H1 (cell line): ENCODE data around the gene KREMEN1. TPM values are rescaled to one million over a fixed set of nuclear protein-coding genes. Genes with fewer than 3 reads are reported as not detected.

Source experiments
- CTCF ChIA-PET: fragments of 300-600 bp; sonication (Branson Sonifier 250); formaldehyde crosslinking; loops from one replicate; lab custom pipeline; 2021; ENCODE audit not compliant: partially characterized antibody; lab: Charles Lee
- POLR2A ChIA-PET: fragments of 300-600 bp; sonication (Branson Sonifier 250); formaldehyde crosslinking; loops from one replicate; lab custom pipeline; 2021; ENCODE audit warnings: inconsistent platforms; ENCODE audit not compliant: partially characterized antibody; lab: Charles Lee
- DNase-seq, 2 experiments: peaks; one replicate each; pipeline versions ENCODE4 v3.0.0 to v3.0.0-alpha.2; 2010 to 2022; ENCODE audit warnings: low spot score in 2 of 2, low read depth in 1 of 2, mixed read lengths in 1 of 2
- FAIRE-seq: peaks from 2 replicates; lab custom pipeline; 2011; peaks lifted over from hg19 to GRCh38; lab: Jason Lieb, UNC
- H2AFZ ChIP-seq: 2 replicates; pipeline ENCODE4 v1.8.1; 2012; ENCODE audit warnings: low read length, inconsistent platforms
- H2AK5ac ChIP-seq: 2 replicates; pipeline ENCODE4 v1.6.1; 2013; ENCODE audit warnings: low read depth, low read length
- H2BK120ac ChIP-seq: replicated peaks from 2 replicates; pipeline ENCODE3; 2013; ENCODE audit warnings: low read depth, low read length, inconsistent platforms
- H2BK12ac ChIP-seq: 2 replicates; pipeline ENCODE4 v1.6.1; 2013; ENCODE audit warnings: low read depth, low read length
- H2BK15ac ChIP-seq: 2 replicates; pipeline ENCODE4 v1.6.1; 2013; ENCODE audit warnings: low read length
- H2BK20ac ChIP-seq: 2 replicates; pipeline ENCODE4 v1.6.1; 2013; ENCODE audit warnings: low read length
- H2BK5ac ChIP-seq: 2 replicates; pipeline ENCODE4 v1.6.1; 2013; ENCODE audit warnings: low read depth, low read length
- H3K14ac ChIP-seq: 2 replicates; pipeline ENCODE4 v1.6.1; 2013; ENCODE audit warnings: inconsistent platforms; ENCODE audit not compliant: insufficient read length
- H3K18ac ChIP-seq: 2 replicates; pipeline ENCODE4 v1.6.1; 2013; ENCODE audit warnings: low read length; ENCODE audit errors: extremely low read depth
- H3K23ac ChIP-seq: 2 replicates; pipeline ENCODE4 v1.6.1; 2013; ENCODE audit warnings: inconsistent platforms; ENCODE audit not compliant: insufficient read length
- H3K23me2 ChIP-seq: 2 replicates; pipeline ENCODE4 v1.6.1; 2013; ENCODE audit warnings: low read depth, low read length
- H3K27ac ChIP-seq: 2 replicates; pipeline ENCODE4 v1.6.1; 2011; ENCODE audit warnings: low read depth, low read length, inconsistent platforms
- H3K27me3 ChIP-seq, 4 experiments: replicated peaks in 1 of 4; 1 replicate in 1 of 4; 2 replicates in 3 of 4; pipeline versions ENCODE4 v1.6.1 to v1.8.1; 2011 to 2013; ENCODE audit warnings: low read length in 3 of 4, mild to moderate bottlenecking in 3 of 4, inconsistent platforms in 2 of 4, mixed read lengths in 2 of 4, moderate library complexity in 1 of 4; ENCODE audit not compliant: control insufficient read depth in 3 of 4, insufficient read depth in 3 of 4; ENCODE audit errors: extremely low read depth in 1 of 4
- H3K36me3 ChIP-seq, 4 experiments: 2 replicates each; pipeline versions ENCODE4 v1.6.1 to v1.8.1; 2011 to 2013; ENCODE audit warnings: mild to moderate bottlenecking in 4 of 4, low read length in 3 of 4, moderate library complexity in 2 of 4, control low read depth in 1 of 4, inconsistent platforms in 1 of 4; ENCODE audit not compliant: insufficient read depth in 4 of 4, control insufficient read depth in 2 of 4
- H3K4ac ChIP-seq: replicated peaks from 2 replicates; pipeline ENCODE3; 2013; ENCODE audit warnings: low read length, low read depth, mixed read lengths, inconsistent platforms; ENCODE audit not compliant: insufficient read length
- H3K4me1 ChIP-seq, 4 experiments: replicated peaks in 1 of 4; 1 replicate in 1 of 4; 2 replicates in 3 of 4; pipeline versions ENCODE4 v1.6.1 to v1.8.1; 2011 to 2013; ENCODE audit warnings: low read length in 3 of 4, inconsistent platforms in 2 of 4, mixed read lengths in 1 of 4; ENCODE audit not compliant: insufficient read depth in 4 of 4, control insufficient read depth in 3 of 4
- H3K4me2 ChIP-seq, 2 experiments: 2 replicates each; pipeline versions ENCODE4 v1.6.1 to v1.8.1; 2011 to 2013; ENCODE audit warnings: low read depth in 2 of 2, low read length in 2 of 2, control low read depth in 1 of 2, inconsistent platforms in 1 of 2, mild to moderate bottlenecking in 1 of 2; ENCODE audit not compliant: insufficient read depth in 1 of 2
- H3K4me3 ChIP-seq, 4 experiments: fragments of 200-600, 300-600 bp in 1 of 4; sonication (generic), shearing (Covaris generic), sonication (Bioruptor Twin) in 1 of 4; 2 replicates each; pipeline versions ENCODE4 v1.5.1 to v1.8.1; 2011 to 2016; ENCODE audit warnings: low read length in 4 of 4, low read depth in 3 of 4, control low read depth in 2 of 4, inconsistent platforms in 2 of 4, mild to moderate bottlenecking in 2 of 4, mixed read lengths in 1 of 4, moderate library complexity in 1 of 4; ENCODE audit not compliant: insufficient read depth in 2 of 4; ENCODE audit errors: extremely low read depth in 1 of 4
- H3K56ac ChIP-seq: replicated peaks from 2 replicates; pipeline ENCODE3; 2013; ENCODE audit warnings: low read depth, mild to moderate bottlenecking, mixed read lengths, low read length, inconsistent platforms; ENCODE audit not compliant: insufficient read length
- H3K79me1 ChIP-seq: 2 replicates; pipeline ENCODE4 v1.6.1; 2013; ENCODE audit warnings: low read depth, low read length, control low read depth
- H3K79me2 ChIP-seq, 2 experiments: 2 replicates each; pipeline versions ENCODE4 v1.6.1 to v1.8.1; 2012 to 2013; ENCODE audit warnings: low read length in 2 of 2, mild to moderate bottlenecking in 2 of 2, inconsistent platforms in 1 of 2; ENCODE audit not compliant: insufficient read depth in 2 of 2, control insufficient read depth in 1 of 2
- H3K9ac ChIP-seq, 4 experiments: replicated peaks in 1 of 4; 1 replicate in 1 of 4; 2 replicates in 3 of 4; pipeline versions ENCODE4 v1.6.1 to v1.8.1; 2011 to 2013; ENCODE audit warnings: low read depth in 3 of 4, low read length in 3 of 4, control low read depth in 2 of 4, mild to moderate bottlenecking in 2 of 4, moderate library complexity in 2 of 4, inconsistent platforms in 1 of 4; ENCODE audit errors: extremely low read depth in 1 of 4
- H3K9me3 ChIP-seq, 2 experiments: 2 replicates each; pipeline versions ENCODE4 v1.6.1 to v1.8.1; 2012 to 2013; ENCODE audit warnings: mild to moderate bottlenecking in 2 of 2, moderate library complexity in 2 of 2, control low read depth in 1 of 2, inconsistent platforms in 1 of 2, low read depth in 1 of 2, low read length in 1 of 2, mixed read lengths in 1 of 2; ENCODE audit not compliant: insufficient read depth in 2 of 2
- H4K20me1 ChIP-seq, 2 experiments: replicated peaks in 1 of 2; 2 replicates each; pipeline versions ENCODE3 to v1.8.1; 2011 to 2013; ENCODE audit warnings: inconsistent platforms in 2 of 2, low read length in 2 of 2, mild to moderate bottlenecking in 1 of 2; ENCODE audit not compliant: insufficient read depth in 2 of 2, control insufficient read depth in 1 of 2
- H4K5ac ChIP-seq: 2 replicates; pipeline ENCODE4 v1.6.1; 2013; ENCODE audit warnings: low read length, low read depth, mixed read lengths, inconsistent platforms; ENCODE audit not compliant: insufficient read length
- H4K8ac ChIP-seq: 2 replicates; pipeline ENCODE4 v1.8.0; 2013; ENCODE audit warnings: mild to moderate bottlenecking, moderate library complexity, low read length, inconsistent platforms; ENCODE audit not compliant: insufficient read depth; ENCODE audit errors: extremely low read depth
- H4K91ac ChIP-seq: replicated peaks from 2 replicates; pipeline ENCODE3; 2013; ENCODE audit warnings: low read length, mixed read lengths, inconsistent platforms; ENCODE audit not compliant: insufficient read length
- CEBPB ChIP-seq: IDR thresholded peaks from 2 replicates; pipeline ENCODE4 v1.6.1; 2012; ENCODE audit warnings: low read depth, low read length
- TEAD4 ChIP-seq: IDR thresholded peaks from 2 replicates; pipeline ENCODE4 v1.6.1; 2012; ENCODE audit warnings: low read depth, low read length, inconsistent platforms, mixed read lengths
- WGBS, 2 experiments: shearing (Covaris generic) in 1 of 2; methylation state at CpG; one replicate each; pipeline versions ENCODE4 v1.1.6 to v1.1.7; 2013 to 2015; ENCODE audit warnings: low lambda C conversion rate in 2 of 2, mixed read lengths in 2 of 2, inconsistent platforms in 1 of 2, low coverage in 1 of 2, missing lambda C conversion rate in 1 of 2; ENCODE audit not compliant: insufficient replicate concordance in 2 of 2, insufficient coverage in 1 of 2, insufficient read length in 1 of 2; ENCODE audit errors: extremely low coverage in 1 of 2, missing lambda C conversion rate in 1 of 2; 5-methylcytosine and 5-hydroxymethylcytosine counted together
- polyA plus RNA-seq, 7 experiments: library from polyadenylated mRNA; depleted of rRNA in 3 of 7; stranded (reverse) in 5 of 7; unstranded in 2 of 7; fragments of >200 nt in 5 of 7; fragments of 200-250 nt in 2 of 7; gene quantifications; 1 replicate in 5 of 7; 2 replicates in 1 of 7; 4 replicates in 1 of 7; pipeline versions ENCODE4 v1.2.1 to v1.2.3, GENCODE V29; 2011 to 2013; ENCODE audit warnings: missing spikeins in 2 of 7, mixed read lengths in 2 of 7
- total RNA-seq: library from RNA; stranded (reverse); fragmentation: NEBNext Ultra II Directional; extraction: Animal tissue kit (Norgen Biotek cat#: 25700); gene quantifications from 2 replicates; pipeline ENCODE4 v1.2.1, GENCODE V29; 2021

KREMEN1 gene
- total and polyA plus RNA-seq, 2 of the 8 experiments (the other 6 are each of a cell fraction or from before 2014, with no cell fraction given): 2.1 to 3.2 TPM

DNA sequence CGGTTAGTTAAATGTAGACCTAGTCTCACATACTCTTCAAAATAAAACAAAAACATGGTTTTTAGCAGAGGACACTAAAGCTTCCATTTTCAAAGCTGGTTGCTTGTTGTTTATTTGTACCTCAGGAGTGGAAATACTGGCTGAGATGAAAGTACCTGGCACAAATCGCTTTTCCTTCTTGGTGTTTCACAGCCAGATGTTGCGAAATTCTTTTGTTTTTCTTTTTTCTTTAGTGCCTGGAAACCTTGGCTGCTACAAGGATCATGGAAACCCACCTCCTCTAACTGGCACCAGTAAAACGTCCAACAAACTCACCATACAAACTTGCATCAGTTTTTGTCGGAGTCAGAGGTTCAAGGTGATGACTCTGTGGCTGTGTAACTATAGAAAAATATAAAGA lies 48.3 kb downstream of the KREMEN1 start:
- H2BK5ac ChIP-seq: no peak overlapping the region
- FAIRE-seq: no peak

More for the DNA sequence above, 48.3 kb downstream of the KREMEN1 start:
- Histone ChIP-seq H3K27me3 (no peaks in the 10 kb centered on the region), H4K5ac (no peak overlapping the region), H2AFZ (no peak overlapping the region), H3K4me3 (no peak overlapping the region), H3K36me3 (no peaks in the 10 kb centered on the region), H3K9ac (no peak overlapping the region), H2BK120ac (no peak overlapping the region), H3K14ac (no peak overlapping the region), H3K23me2 (peaks cover 3% of the 10 kb centered on the region; the same call in 1 of the 2 replicates), H3K27ac (no peak overlapping the region), H3K56ac (no peak overlapping the region), H3K9me3 (peaks cover 4 to 6% of the 10 kb centered on the region in 2 experiments; a peak in 3 of 4 replicates), H4K91ac (no peak overlapping the region), H3K18ac (no peak overlapping the region), H2BK12ac (no peak overlapping the region), H4K8ac (no peak overlapping the region), H3K4ac (no peak overlapping the region), H3K79me2 (no peaks in the 10 kb centered on the region), H2BK15ac (no peak overlapping the region), H4K20me1 (no peaks in the 10 kb centered on the region), H3K23ac (no peak overlapping the region), H3K4me1 (no peaks in the 10 kb centered on the region), H3K79me1 (no peaks in the 10 kb centered on the region), H2AK5ac (no peak overlapping the region), H2BK20ac (no peak overlapping the region), H3K4me2 (no peak overlapping the region)
- POLR2A ChIA-PET: no interaction called here
- no peak for DNase-seq
- WGBS, 2 experiments: 89% methylated on average over 5 of the region's 5 CpGs; no CpG with 5 or more reads in 1 of the 2 experiments
- CTCF ChIA-PET: interaction anchor here (0.7 kb wide), 1 partner anchor 28 kb away, joined by 3 read pairs; no protein-coding TSS in a partner anchor
- no peak for TF ChIP-seq TEAD4
- TF ChIP-seq CEBPB: peak; percentile 95
